H1 (cell line): ENCODE data around the gene KRT81.

Source experiments
- ASH2L ChIP-seq: fragments of 200-600, 300-600 bp; sonication (generic); IDR thresholded peaks from one replicate; pipeline ENCODE4 v1.7.1; 2017; ENCODE audit warnings: low read length
- MAX ChIP-seq: IDR thresholded peaks from 2 replicates; pipeline ENCODE4 v1.6.1; 2012; ENCODE audit warnings: inconsistent platforms
- POLR2AphosphoS5 ChIP-seq: IDR thresholded peaks from 2 replicates; pipeline ENCODE4 v1.6.1; 2011; ENCODE audit warnings: low read depth, low read length
- SUZ12 ChIP-seq: fragments of 200-600 bp; sonication (generic); IDR thresholded peaks from 2 replicates; pipeline ENCODE4 v1.6.1; 2012; ENCODE audit warnings: mild to moderate bottlenecking, inconsistent platforms, low read length, moderate library complexity, mixed read lengths
- TAF1 ChIP-seq: IDR thresholded peaks from 2 replicates; pipeline ENCODE4 v1.6.1; 2011; ENCODE audit warnings: mild to moderate bottlenecking, low read depth, low read length
- TEAD4 ChIP-seq: IDR thresholded peaks from 2 replicates; pipeline ENCODE4 v1.6.1; 2012; ENCODE audit warnings: low read depth, low read length, inconsistent platforms, mixed read lengths
- ZNF274 ChIP-seq: IDR thresholded peaks from 2 replicates; pipeline ENCODE4 v1.7.0; 2012; ENCODE audit warnings: low read length, borderline replicate concordance; ENCODE audit errors: extremely low read depth
- TF ChIP-seq, protein P1 (sequence below), 3 experiments: IDR thresholded peaks; 1 replicate in 2 of 3; 2 replicates in 1 of 3; pipeline versions ENCODE4 v1.5.1 to v1.6.1; 2011; ENCODE audit warnings: low read length in 3 of 3, mild to moderate bottlenecking in 3 of 3, inconsistent platforms in 2 of 3, low read depth in 1 of 3, moderate library complexity in 1 of 3; ENCODE audit not compliant: insufficient read depth in 1 of 3; ENCODE audit errors: control extremely low read depth in 1 of 3

DNA sequence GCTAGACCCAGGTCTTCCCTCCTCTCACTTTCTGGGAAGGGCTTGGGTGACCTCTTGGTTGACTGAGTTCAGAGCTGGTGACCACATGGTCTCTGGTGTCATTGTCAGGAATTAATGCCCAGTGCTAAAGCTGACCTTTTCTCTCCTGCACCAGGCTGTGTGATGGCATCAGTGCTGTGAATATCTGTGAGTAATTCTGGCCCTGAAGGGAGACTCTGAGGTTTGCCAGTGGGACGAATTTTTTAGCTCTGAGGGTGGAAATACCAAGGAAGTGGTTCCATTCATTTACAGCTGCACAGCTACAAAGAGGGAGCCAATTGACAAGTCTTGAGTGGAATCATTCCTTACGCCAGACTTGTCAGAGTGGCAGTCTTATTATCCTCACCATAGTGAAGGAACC is 23.1 kb downstream of the KRT81 start:
- no peak for TF ChIP-seq ZNF274
- no peak for TF ChIP-seq POLR2AphosphoS5
- TF ChIP-seq, protein P1, sequence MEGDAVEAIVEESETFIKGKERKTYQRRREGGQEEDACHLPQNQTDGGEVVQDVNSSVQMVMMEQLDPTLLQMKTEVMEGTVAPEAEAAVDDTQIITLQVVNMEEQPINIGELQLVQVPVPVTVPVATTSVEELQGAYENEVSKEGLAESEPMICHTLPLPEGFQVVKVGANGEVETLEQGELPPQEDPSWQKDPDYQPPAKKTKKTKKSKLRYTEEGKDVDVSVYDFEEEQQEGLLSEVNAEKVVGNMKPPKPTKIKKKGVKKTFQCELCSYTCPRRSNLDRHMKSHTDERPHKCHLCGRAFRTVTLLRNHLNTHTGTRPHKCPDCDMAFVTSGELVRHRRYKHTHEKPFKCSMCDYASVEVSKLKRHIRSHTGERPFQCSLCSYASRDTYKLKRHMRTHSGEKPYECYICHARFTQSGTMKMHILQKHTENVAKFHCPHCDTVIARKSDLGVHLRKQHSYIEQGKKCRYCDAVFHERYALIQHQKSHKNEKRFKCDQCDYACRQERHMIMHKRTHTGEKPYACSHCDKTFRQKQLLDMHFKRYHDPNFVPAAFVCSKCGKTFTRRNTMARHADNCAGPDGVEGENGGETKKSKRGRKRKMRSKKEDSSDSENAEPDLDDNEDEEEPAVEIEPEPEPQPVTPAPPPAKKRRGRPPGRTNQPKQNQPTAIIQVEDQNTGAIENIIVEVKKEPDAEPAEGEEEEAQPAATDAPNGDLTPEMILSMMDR (IDR thresholded peaks at IDR 0.05; ENCODE audit: control extremely low read depth in 1 of 3, insufficient read depth in 1 of 3, low read depth in 1 of 3, low read length in 3 of 3), result no peak
- no peak for TF ChIP-seq TAF1
- TF ChIP-seq ASH2L, result no peak
- TF ChIP-seq SUZ12, result no peak
- no peak for TF ChIP-seq TEAD4
- no peak for TF ChIP-seq MAX
